DND-41 (cell line): ENCODE data around the gene LBHD2.

Experiments used
- ATAC-seq: fragments of 200-7000 bp; cut with Tn5 transposase; 3 replicates; pipeline ENCODE4 v1.9.1; 2021; ENCODE audit warnings: low read depth; ENCODE audit not compliant: insufficient read depth
- DNase-seq: peaks from one replicate; pipeline ENCODE4 v3.0.0-alpha.2; 2020
- H2AFZ ChIP-seq: 2 replicates; pipeline ENCODE4 v1.6.0; 2012; ENCODE audit warnings: low read depth, low read length
- H3K27ac ChIP-seq: 2 replicates; pipeline ENCODE4 v1.5.1; 2012; ENCODE audit warnings: low read length, inconsistent platforms
- H3K27me3 ChIP-seq: fragments of 200-600 bp; sonication (generic); 2 replicates; pipeline ENCODE4 v1.6.0; 2012; ENCODE audit warnings: low read length, mild to moderate bottlenecking, inconsistent platforms; ENCODE audit not compliant: insufficient read depth, poor library complexity
- H3K36me3 ChIP-seq: 2 replicates; pipeline ENCODE4 v1.5.1; 2012; ENCODE audit warnings: low read length, inconsistent platforms; ENCODE audit not compliant: insufficient read depth
- H3K4me1 ChIP-seq: 2 replicates; pipeline ENCODE4 v1.5.1; 2012; ENCODE audit warnings: mild to moderate bottlenecking, low read length; ENCODE audit not compliant: insufficient read depth
- H3K4me2 ChIP-seq: 2 replicates; pipeline ENCODE4 v1.6.0; 2012; ENCODE audit warnings: mild to moderate bottlenecking, moderate library complexity, low read length, inconsistent platforms; ENCODE audit not compliant: insufficient read depth
- H3K4me3 ChIP-seq, 2 experiments: fragments of 200-600 bp in 1 of 2; shearing (Covaris generic) in 1 of 2; 2 replicates each; pipeline ENCODE4 v1.5.1; 2012 to 2016; ENCODE audit warnings: inconsistent platforms in 2 of 2, low read length in 2 of 2, mild to moderate bottlenecking in 2 of 2, low read depth in 1 of 2, moderate library complexity in 1 of 2
- H3K79me2 ChIP-seq: 2 replicates; pipeline ENCODE4 v1.6.0; 2012; ENCODE audit warnings: low read length, inconsistent platforms; ENCODE audit not compliant: insufficient read depth
- H3K9ac ChIP-seq: 2 replicates; pipeline ENCODE4 v1.6.0; 2012; ENCODE audit warnings: low read depth, mild to moderate bottlenecking, inconsistent platforms, low read length, moderate library complexity
- H3K9me3 ChIP-seq: 2 replicates; pipeline ENCODE4 v1.5.1; 2012; ENCODE audit warnings: low read length, moderate library complexity, mild to moderate bottlenecking, inconsistent platforms; ENCODE audit not compliant: insufficient read depth, severe bottlenecking
- H4K20me1 ChIP-seq: 2 replicates; pipeline ENCODE4 v1.6.0; 2012; ENCODE audit warnings: low read length; ENCODE audit not compliant: insufficient read depth
- EZH2 ChIP-seq: IDR thresholded peaks from 3 replicates; pipeline ENCODE4 v1.6.1; 2012; ENCODE audit warnings: borderline replicate concordance, low read depth, mild to moderate bottlenecking, moderate library complexity, low read length, inconsistent platforms; ENCODE audit not compliant: severe bottlenecking
- TF ChIP-seq, protein P1 (sequence below): IDR thresholded peaks from 2 replicates; pipeline ENCODE4 v1.5.1; 2012; ENCODE audit warnings: borderline replicate concordance, low read length, moderate library complexity, mild to moderate bottlenecking; ENCODE audit not compliant: poor library complexity, severe bottlenecking; ENCODE audit errors: extremely low read depth

Gene LBHD2

DNA sequence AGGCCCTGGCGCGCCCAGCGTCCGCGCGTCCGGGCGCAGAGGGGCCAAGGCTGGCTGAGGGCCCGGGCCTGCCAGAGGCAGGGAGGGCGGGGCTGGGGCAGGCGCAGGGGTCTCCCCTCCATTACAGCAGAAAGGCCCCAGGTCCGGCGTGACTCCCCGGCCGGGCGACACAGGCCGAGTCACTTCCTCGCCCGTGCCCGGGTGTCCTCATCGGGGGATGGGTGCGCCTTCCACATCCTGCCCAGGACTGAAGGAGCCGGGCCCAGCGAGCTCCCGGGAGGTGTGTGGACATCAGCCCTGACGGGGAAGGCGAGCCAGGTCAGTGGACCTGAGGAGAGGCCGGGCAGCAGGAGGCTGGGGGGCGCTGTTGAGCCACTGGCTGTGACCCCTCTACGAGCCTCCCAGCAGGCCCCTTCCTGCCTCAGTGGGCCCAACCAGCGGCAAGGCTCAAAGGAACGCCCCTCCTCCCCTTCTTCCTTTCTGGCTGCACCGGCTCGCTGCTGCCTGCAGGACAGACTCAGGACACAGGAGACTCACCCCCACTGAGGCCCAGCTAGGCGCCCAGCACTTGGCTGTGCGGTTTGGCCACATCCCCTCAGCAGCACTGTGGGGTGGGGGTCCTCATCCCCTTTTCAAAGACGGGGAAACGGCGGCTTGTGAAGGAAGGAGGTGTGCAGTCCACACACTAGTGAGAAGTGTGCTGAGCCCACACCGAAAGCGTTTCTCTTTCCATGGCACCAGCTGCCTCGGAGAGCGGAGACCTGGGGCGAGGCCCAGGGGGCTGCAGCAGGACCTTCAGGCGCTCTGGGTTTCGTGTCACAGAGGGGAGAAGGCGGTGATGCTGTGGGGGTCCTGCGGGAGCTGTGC lies 39.9 kb downstream of the LBHD2 start:
- ATAC-seq (no peak), DNase-seq (no peak)
- Histone ChIP-seq H2AFZ (no peak overlapping the region), H3K4me2 (no peak overlapping the region), H3K9ac (no peak overlapping the region), H3K36me3 (no peaks in the 10 kb centered on the region), H3K4me3 (no peak overlapping the region), H3K27ac (no peak overlapping the region), H3K4me1 (no peaks in the 10 kb centered on the region), H3K27me3 (peaks cover 12% of the 10 kb centered on the region), H3K79me2 (no peaks in the 10 kb centered on the region), H3K9me3 (no peaks in the 10 kb centered on the region), H4K20me1 (peaks cover 12% of the 10 kb centered on the region; the same call in 1 of the 2 replicates)
- TF ChIP-seq EZH2 = no peak
- TF ChIP-seq, protein P1, sequence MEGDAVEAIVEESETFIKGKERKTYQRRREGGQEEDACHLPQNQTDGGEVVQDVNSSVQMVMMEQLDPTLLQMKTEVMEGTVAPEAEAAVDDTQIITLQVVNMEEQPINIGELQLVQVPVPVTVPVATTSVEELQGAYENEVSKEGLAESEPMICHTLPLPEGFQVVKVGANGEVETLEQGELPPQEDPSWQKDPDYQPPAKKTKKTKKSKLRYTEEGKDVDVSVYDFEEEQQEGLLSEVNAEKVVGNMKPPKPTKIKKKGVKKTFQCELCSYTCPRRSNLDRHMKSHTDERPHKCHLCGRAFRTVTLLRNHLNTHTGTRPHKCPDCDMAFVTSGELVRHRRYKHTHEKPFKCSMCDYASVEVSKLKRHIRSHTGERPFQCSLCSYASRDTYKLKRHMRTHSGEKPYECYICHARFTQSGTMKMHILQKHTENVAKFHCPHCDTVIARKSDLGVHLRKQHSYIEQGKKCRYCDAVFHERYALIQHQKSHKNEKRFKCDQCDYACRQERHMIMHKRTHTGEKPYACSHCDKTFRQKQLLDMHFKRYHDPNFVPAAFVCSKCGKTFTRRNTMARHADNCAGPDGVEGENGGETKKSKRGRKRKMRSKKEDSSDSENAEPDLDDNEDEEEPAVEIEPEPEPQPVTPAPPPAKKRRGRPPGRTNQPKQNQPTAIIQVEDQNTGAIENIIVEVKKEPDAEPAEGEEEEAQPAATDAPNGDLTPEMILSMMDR = peak; percentile 13

DNA sequence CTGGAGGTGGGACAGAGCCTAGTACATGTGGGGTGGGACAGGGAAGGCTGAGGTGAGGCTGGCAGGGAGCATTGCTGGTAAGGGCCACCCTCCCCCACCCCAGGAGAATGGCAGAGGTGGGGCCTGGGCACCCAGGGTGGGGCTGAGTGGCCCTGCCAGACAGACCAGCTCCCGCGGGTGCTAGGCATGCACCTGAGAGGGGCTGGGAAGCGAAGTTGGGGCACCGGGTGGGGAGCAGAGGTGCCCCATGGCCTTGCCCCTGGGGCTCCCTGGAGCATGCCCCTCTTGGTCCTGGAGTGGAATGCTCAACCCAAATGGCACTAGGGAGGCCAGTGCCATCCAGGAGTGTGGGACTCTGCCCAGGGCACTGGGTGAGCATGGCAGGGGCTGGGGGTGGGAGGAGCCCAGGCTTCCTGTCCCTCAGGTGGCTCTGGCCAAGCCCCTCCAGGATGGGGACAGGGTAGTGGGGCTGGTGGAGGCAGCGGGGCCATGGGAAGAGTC lies 40.5 kb downstream of the LBHD2 start:
- Histone ChIP-seq H3K27me3 (peaks cover 12% of the 10 kb centered on the region), H3K4me3 (no peak overlapping the region), H3K79me2 (no peaks in the 10 kb centered on the region), H3K4me1 (no peaks in the 10 kb centered on the region), H4K20me1 (peaks cover 12% of the 10 kb centered on the region; the same call in 1 of the 2 replicates), H3K9me3 (no peaks in the 10 kb centered on the region), H3K27ac (no peak overlapping the region), H3K9ac (no peak overlapping the region), H2AFZ (no peak overlapping the region), H3K36me3 (no peaks in the 10 kb centered on the region), H3K4me2 (no peak overlapping the region)
- DNase-seq (no peak), ATAC-seq (no peak)
- TF ChIP-seq, protein P1 = no peak
- no peak for TF ChIP-seq EZH2

DNA sequence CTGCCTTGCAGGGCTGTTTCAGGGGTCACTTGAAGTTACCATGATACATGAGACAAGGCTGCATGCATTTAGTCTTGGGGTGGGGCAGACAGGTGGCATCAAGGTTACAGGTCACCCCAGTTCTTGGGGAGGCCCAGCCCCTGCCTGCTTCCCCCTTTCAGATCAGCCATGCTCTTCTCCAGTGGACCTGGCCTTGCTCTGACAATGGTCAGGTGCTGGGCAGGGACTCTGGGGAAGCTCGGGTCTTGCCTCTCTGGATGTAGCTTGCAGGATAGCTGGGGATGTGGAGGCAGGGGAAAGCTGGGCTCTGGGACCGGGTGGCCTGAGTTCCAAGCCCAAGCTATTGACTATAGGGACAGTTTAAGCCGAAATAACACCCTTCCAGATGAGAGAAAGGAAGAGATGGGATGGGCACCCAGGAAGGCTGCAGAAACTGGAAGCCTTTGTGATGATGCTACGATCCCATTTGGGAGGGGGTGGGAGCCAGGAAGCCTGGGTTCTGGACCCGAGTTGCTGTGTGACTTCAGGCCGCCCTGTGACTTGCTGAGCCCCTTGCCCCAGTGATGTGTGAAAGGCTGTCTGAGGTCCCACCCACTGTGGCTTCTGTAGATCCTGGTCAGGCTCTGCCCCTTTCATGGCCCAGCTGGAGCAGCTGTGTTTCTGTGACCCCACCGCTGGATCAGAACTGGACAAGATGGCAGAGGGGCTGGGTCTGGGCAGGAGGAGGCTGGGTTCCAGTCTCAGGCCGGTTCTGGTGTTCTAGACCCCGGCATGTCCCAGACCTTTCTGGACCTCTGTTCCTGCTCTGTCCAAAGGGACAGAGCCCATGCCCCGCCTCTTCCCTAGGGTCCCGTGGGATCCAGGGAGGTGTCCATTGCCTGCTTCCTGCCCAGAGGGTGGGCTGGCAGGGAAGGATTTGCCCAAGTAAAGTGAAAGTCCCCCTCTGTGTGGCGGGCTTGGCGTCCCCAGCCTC lies 41.4 kb downstream of the LBHD2 start:
- Histone ChIP-seq H3K4me2 (no peak overlapping the region), H3K79me2 (no peaks in the 10 kb centered on the region), H2AFZ (no peak overlapping the region), H4K20me1 (peaks cover 12% of the 10 kb centered on the region; the same call in 1 of the 2 replicates), H3K9ac (no peak overlapping the region), H3K36me3 (no peaks in the 10 kb centered on the region), H3K9me3 (no peaks in the 10 kb centered on the region), H3K27ac (no peak overlapping the region), H3K4me3 (no peak overlapping the region), H3K27me3 (peaks cover 12% of the 10 kb centered on the region), H3K4me1 (no peaks in the 10 kb centered on the region)
- TF ChIP-seq EZH2 = no peak
- TF ChIP-seq, protein P1 = no peak
- DNase-seq (no peak), ATAC-seq (no peak)
